Occipital lobe (tissue), 2 donors: Measurements from ENCODE around the gene GIT1. TPM values are rescaled to one million over a fixed set of nuclear protein-coding genes. Genes with fewer than 3 reads are reported as not detected.

Source experiments
- DNase-seq: peaks from one replicate; lab custom pipeline; 2025; lab: John Stamatoyannopoulos, UW
- total RNA-seq: library from RNA; depleted of rRNA; stranded (reverse); fragments of >200 nt; gene quantifications from one replicate; pipeline ENCODE4 v1.2.3, GENCODE V29; 2014

The GIT1 gene
- total RNA-seq, 1 donor from 2014 or later, result 29.6 TPM

- no peak for DNase-seq
Measured at GRCh38 chr17:29616300-29617048, 27.0 kb upstream of the GIT1 start.

GRCh38 chr17:29615492-29616299 is 26.2 kb upstream of the GIT1 start:
- DNase-seq, result peak; percentile 93

DNA sequence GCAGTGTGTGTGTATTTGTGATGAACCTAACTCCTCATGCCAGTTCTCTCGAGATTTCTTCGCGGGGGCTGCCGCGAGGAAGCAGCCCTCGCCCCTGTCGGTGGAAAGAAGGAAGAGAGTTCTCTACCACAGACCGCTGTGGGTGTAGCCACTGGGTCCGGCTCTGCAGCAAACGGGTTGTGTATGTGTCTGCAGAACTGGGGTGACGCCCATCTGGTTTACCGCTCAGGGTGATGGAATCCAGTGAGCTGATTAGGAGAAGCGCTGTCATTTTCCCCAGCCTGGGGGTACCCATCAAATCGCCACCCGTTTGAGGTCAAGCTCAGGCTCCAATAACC is 25.6 kb upstream of the GIT1 start:
- DNase-seq, result no peak

DNA sequence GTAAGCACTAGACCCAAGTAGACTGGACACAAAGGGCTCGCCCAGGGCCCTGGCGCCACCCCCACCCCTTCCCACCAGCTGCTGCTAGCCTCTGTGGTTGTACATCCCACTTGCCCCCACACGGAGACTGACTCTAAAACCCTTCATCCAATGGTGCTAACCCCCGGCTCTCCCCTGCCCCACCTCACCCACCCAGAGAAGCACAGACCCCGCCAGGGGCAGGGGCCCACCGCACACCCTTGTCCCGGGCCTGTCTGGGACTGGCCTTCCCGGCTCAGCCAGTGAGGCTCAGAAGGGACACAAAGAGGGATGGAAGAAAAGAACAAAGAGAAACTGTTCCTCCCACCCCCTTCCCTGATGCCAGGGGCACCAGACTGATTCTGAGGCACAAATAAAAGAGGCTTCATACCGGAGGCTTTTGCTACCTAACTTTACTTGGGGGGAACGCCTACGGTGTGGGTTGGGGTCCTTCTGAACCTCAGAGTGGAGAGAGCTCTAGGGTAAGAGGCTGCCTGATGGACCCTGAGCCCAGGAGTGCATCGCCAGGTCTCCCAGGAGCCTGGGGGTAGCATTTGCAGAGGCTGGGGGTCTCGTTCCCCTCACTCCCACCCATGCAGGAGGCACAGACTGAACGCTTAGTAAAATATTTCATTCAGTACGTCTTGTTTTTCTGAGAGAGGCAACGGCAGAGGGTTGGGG is 25.1 kb upstream of the GIT1 start:
- DNase-seq, result no peak

DNA sequence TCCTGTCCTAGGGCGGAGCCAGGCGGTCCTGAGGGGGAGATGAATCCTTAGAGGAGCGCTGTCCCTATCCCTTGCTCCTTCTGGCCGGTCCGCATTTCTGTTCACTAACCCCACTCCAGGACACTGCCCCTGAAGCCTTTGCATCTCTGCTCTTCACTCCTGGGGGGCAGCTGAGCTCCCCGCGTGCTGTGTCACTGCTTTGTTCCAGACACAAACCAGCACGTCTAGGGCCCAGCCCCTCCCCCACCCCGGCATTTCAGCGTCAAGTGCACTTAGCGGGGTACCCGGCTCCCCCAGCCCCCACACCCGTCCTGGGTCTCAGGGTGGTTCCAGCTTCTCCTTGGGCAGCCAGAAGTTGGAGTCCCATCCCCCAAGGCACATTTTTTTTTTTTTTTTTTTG is 24.4 kb upstream of the GIT1 start:
- DNase-seq, result no peak

- peak; percentile 81 for DNase-seq
Measured at GRCh38 chr17:29613352-29613837, 23.9 kb upstream of the GIT1 start.

DNA sequence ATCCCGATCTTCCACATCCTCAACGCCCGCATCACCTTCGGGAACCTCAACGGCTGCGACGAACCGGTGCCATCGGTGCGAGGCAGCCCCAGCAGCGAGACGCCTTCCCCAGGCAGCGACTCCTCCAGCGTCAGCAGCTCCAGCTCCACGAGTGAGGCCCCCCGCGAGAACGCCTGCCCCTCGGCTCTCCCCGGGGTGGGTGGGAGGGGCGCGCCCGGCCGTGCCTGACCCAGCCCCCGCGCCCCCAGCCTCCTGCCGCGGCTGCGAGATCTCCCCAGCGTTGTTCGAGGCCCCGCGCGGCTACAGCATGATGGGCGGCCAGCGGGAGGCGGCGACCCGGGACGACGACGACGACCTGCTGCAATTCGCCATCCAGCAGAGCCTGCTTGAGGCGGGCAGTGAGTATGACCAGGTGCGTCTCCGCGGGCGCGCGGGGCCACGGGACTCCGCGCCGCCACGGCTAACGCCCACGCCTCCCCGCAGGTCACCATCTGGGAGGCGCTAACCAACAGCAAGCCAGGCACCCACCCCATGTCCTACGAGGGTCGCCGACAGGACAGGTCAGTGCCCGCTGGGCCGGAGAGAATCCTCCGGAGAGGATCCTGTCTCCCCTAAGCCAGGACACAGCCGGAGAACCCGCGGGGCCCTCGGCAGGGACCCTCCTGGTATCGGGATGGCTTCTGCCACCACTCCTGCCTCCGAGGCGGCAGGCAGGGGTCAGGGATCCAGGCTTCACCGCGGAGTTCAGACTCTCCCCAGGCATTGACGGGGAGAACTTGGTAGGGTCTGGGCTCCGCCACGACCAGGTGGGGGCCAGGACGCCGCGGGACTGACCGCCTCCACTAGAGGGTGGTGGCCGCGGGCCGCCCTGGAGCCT is 23.2 kb upstream of the GIT1 start:
- DNase-seq, result no peak

- no peak for DNase-seq
Measured at GRCh38 chr17:29612094-29612403, 22.6 kb upstream of the GIT1 start.

DNA sequence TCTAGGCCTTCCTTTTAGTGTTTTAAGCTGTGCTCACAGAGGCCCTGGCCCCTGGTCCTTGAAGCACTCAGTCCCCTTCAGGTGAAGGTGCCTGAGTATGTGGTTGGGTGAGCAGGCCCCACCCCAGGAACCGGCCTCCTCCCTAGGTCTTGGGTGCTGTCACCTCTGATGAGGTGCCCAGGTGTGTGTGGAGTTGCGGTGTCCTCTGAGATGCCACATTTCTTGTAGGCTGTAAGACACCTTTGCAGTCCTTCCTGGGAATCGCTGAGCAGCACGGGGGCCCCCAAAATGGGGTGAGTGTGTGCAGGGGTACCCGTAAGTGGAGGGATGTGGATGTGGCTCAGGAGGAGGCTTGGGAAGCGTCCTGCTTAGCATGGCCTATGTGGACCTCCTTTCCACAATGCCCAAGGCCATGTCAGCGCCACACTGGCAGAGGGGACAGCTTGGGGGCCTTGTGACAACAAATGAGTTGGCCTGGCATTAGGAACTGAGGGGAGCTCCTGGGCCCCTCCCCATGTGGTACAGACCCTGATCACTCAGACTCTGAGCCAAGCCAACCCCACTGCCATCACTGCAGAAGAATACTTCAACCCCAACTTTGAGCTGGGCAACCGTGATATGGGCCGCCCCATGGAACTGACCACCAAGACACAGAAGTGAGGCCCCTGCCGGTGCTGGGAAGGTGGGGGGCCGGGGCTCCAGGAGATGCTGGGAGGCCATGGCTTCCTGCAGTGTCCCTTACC is 22.1 kb upstream of the GIT1 start:
- no peak for DNase-seq

- DNase-seq, result no peak
Measured at GRCh38 chr17:29610395-29610794, 20.9 kb upstream of the GIT1 start.

- DNase-seq, result no peak
Measured at GRCh38 chr17:29608986-29609385, 19.5 kb upstream of the GIT1 start.

DNA sequence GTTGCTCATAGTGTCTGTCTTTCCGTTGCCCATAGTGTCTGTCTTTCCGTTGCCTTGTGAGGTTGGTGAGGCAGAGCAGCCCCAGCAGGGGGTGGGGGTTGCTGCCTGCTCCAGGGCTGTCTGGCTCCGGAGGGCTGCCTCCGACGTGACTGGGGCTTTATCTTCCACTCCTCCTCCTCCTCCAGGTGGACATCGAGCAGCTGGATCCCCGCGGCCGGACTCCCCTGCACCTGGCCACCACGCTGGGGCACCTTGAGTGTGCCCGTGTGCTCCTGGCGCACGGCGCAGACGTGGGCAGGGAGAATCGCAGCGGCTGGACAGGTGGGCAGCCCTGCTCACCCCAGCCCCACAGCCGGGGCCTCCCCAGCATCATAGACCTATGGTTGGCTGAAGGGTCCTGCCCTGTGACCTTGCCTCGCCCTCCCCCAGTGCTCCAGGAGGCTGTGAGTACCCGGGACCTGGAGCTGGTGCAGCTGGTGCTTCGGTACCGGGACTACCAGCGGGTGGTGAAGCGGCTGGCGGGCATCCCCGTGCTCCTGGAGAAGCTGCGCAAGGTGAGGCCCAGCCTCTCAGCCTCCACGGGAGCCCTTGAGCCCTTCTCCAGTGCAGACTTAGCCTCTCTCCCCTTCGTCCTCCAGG is 18.2 kb upstream of the GIT1 start:
- no peak for DNase-seq

- DNase-seq, result no peak
Measured at GRCh38 chr17:29603109-29603674, 13.7 kb upstream of the GIT1 start.

- no peak for DNase-seq
Measured at GRCh38 chr17:29597361-29598172, 8.1 kb upstream of the GIT1 start.

DNA sequence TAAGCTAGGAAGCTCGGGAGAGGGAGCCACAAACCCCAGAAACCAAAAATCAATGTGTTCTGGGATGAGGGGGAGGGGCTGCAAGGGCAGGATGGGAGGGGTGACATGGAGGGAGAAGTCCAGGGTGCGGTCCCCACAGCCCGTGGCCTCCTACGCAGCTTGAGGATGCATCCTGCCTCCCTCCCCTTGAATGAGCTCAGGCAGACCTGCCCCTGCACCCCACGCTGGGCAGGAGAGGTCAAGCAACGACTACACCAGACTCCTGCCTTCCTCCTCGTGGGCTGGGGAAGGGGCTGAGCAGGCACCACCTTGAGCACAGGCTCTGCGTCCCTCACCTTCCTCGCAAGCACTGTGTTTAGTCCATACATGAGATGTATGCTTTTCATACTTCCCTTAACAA is 7.4 kb upstream of the GIT1 start:
- DNase-seq, result no peak

GRCh38 chr17:29595943-29596774 is 6.7 kb upstream of the GIT1 start:
- no peak for DNase-seq

GRCh38 chr17:29595107-29595942 is 5.9 kb upstream of the GIT1 start:
- no peak for DNase-seq
